DND-41 (cell line): ENCODE data around the gene PHACTR3.

ENCODE experiments used
- CTCF ChIP-seq: IDR thresholded peaks from 2 replicates; pipeline ENCODE4 v1.5.1; 2012; ENCODE audit warnings: borderline replicate concordance, low read length, moderate library complexity, mild to moderate bottlenecking; ENCODE audit not compliant: poor library complexity, severe bottlenecking; ENCODE audit errors: extremely low read depth
- EZH2 ChIP-seq: IDR thresholded peaks from 3 replicates; pipeline ENCODE4 v1.6.1; 2012; ENCODE audit warnings: borderline replicate concordance, low read depth, mild to moderate bottlenecking, moderate library complexity, low read length, inconsistent platforms; ENCODE audit not compliant: severe bottlenecking

GRCh38 chr20:59618131-59618530 lies 13.8 kb downstream of the PHACTR3 start:
- TF ChIP-seq CTCF: no peak
- no peak for TF ChIP-seq EZH2
